GM23338 (cell line): ENCODE measurements around the gene HNRNPAB. TPM values are rescaled to one million over a fixed set of nuclear protein-coding genes. Genes with fewer than 3 reads are reported as not detected.
A peak's percentile ranks its signal among the peaks of the same experiment; 100 is the strongest.

Source experiments
- ATAC-seq: fragments of 200-7000 bp; cut with Tn5 transposase; 3 replicates; pipeline ENCODE4 v1.9.1; 2020
- DNase-seq: peaks from one replicate; pipeline ENCODE4 v3.0.0-alpha.2; 2015; ENCODE audit warnings: low spot score
- H2AFZ ChIP-seq: fragments of 200-600 bp; sonication (generic); 2 replicates; pipeline ENCODE4 v1.8.0; 2016; ENCODE audit warnings: antibody characterized with exemption, mild to moderate bottlenecking, moderate library complexity
- H3F3A ChIP-seq: fragments of 200-600 bp; sonication (generic); replicated peaks from 2 replicates; pipeline ENCODE4 v1.8.0; 2017; ENCODE audit warnings: antibody characterized with exemption, mixed run types, low read depth
- H3K27ac ChIP-seq: fragments of 200-600 bp; sonication (generic); 2 replicates; pipeline ENCODE4 v1.6.1; 2016; ENCODE audit warnings: low read depth
- H3K27me3 ChIP-seq: fragments of 200-600 bp; sonication (generic); 2 replicates; pipeline ENCODE4 v1.8.0; 2016; ENCODE audit warnings: mild to moderate bottlenecking, mixed run types, moderate library complexity; ENCODE audit not compliant: insufficient read depth
- H3K36me3 ChIP-seq: fragments of 200-600 bp; sonication (generic); 2 replicates; pipeline ENCODE4 v1.8.0; 2016; ENCODE audit warnings: mild to moderate bottlenecking; ENCODE audit not compliant: insufficient read depth
- H3K4me1 ChIP-seq: fragments of 200-600 bp; sonication (generic); 2 replicates; pipeline ENCODE4 v1.8.0; 2016; ENCODE audit warnings: mild to moderate bottlenecking, moderate library complexity; ENCODE audit not compliant: insufficient read depth
- H3K4me2 ChIP-seq: fragments of 200-600 bp; sonication (generic); 2 replicates; pipeline ENCODE4 v1.7.1; 2017; ENCODE audit warnings: mixed run types
- H3K4me3 ChIP-seq: fragments of 200-600 bp; sonication (generic); 2 replicates; pipeline ENCODE4 v1.6.1; 2016; ENCODE audit warnings: mixed run types
- H3K79me2 ChIP-seq: fragments of 200-600 bp; sonication (generic); replicated peaks from 2 replicates; pipeline ENCODE4 v1.8.0; 2017; ENCODE audit warnings: mild to moderate bottlenecking; ENCODE audit not compliant: insufficient read depth
- H3K9me2 ChIP-seq: fragments of 200-600 bp; sonication (generic); 2 replicates; pipeline ENCODE4 v1.8.0; 2017; ENCODE audit not compliant: insufficient read depth
- H4K20me1 ChIP-seq: fragments of 200-600 bp; sonication (generic); replicated peaks from 2 replicates; pipeline ENCODE4 v1.8.0; 2017; ENCODE audit warnings: mild to moderate bottlenecking; ENCODE audit not compliant: insufficient read depth
- H3K27ac Mint-ChIP-seq: 2 replicates; pipeline ENCODE4 v1.8.0; 2020; ENCODE audit warnings: inconsistent platforms, mild to moderate bottlenecking, moderate library complexity, mixed read lengths
- H3K27me3 Mint-ChIP-seq: 3 replicates; pipeline ENCODE4 v1.8.0; 2022; ENCODE audit warnings: low read depth, mild to moderate bottlenecking, moderate library complexity, mixed read lengths, inconsistent platforms; ENCODE audit not compliant: insufficient read depth, poor library complexity
- H3K36me3 Mint-ChIP-seq: 3 replicates; pipeline ENCODE4 v1.8.0; 2021; ENCODE audit warnings: low read depth, mild to moderate bottlenecking, inconsistent platforms, moderate library complexity, mixed read lengths
- H3K4me1 Mint-ChIP-seq: 3 replicates; pipeline ENCODE4 v1.8.0; 2020; ENCODE audit warnings: mild to moderate bottlenecking, inconsistent platforms, mixed read lengths
- H3K4me3 Mint-ChIP-seq: 3 replicates; pipeline ENCODE4 v1.8.0; 2021; ENCODE audit warnings: moderate library complexity, mild to moderate bottlenecking, inconsistent platforms, mixed read lengths
- H3K9me3 Mint-ChIP-seq: 3 replicates; pipeline ENCODE4 v1.8.0; 2020; ENCODE audit warnings: moderate library complexity, mild to moderate bottlenecking, inconsistent platforms, mixed read lengths
- ETS1 ChIP-seq: IDR thresholded peaks from 2 replicates; pipeline ENCODE4 v1.6.1; 2016; ENCODE audit warnings: antibody characterized with exemption
- EZH2 ChIP-seq: fragments of 200-600 bp; sonication (generic); IDR thresholded peaks from one replicate; pipeline ENCODE4 v1.8.0; 2017; ENCODE audit warnings: antibody characterized with exemption, mild to moderate bottlenecking, low read depth; ENCODE audit not compliant: unreplicated experiment
- EZH2phosphoT487 ChIP-seq: fragments of 200-600 bp; sonication (generic); IDR thresholded peaks from one replicate; pipeline ENCODE4 v1.8.1; 2018; ENCODE audit warnings: antibody characterized with exemption; ENCODE audit not compliant: unreplicated experiment
- POLR2AphosphoS5 ChIP-seq: IDR thresholded peaks from 2 replicates; pipeline ENCODE4 v1.6.1; 2016; ENCODE audit warnings: antibody characterized with exemption, low read depth
- REST ChIP-seq: IDR thresholded peaks from one replicate; pipeline ENCODE4 v1.6.1; 2018; ENCODE audit warnings: antibody characterized with exemption; ENCODE audit not compliant: unreplicated experiment
- STAT1 ChIP-seq: IDR thresholded peaks from one replicate; pipeline ENCODE4 v1.6.1; 2016; ENCODE audit warnings: antibody characterized with exemption; ENCODE audit not compliant: unreplicated experiment
- ZNF114 ChIP-seq: fragments of 250-450 bp; sonication (Bioruptor Pico); IDR thresholded peaks from 2 replicates; pipeline ENCODE4 v1.5.0; 2020; ENCODE audit warnings: mild to moderate bottlenecking, moderate library complexity
- ZNF331 ChIP-seq: fragments of 250-450 bp; sonication (Bioruptor Pico); IDR thresholded peaks from 2 replicates; pipeline ENCODE4 v1.5.0; 2020; ENCODE audit warnings: low read depth, mild to moderate bottlenecking, moderate library complexity
- ZNF462 ChIP-seq: fragments of 250-450 bp; sonication (Bioruptor Pico); IDR thresholded peaks from 2 replicates; pipeline ENCODE4 v1.5.0; 2020; ENCODE audit warnings: mild to moderate bottlenecking, moderate library complexity
- polyA plus RNA-seq: library from polyadenylated mRNA; unstranded; fragments of >200 nt; fragmentation: Nextera tagmentation; extraction: Ambion mirVana; gene quantifications from 2 replicates; pipeline ENCODE4 v1.2.1, GENCODE V29; 2016
- total RNA-seq: library from RNA; depleted of rRNA; stranded (reverse); fragments of >200 nt; shearing (Covaris generic); gene quantifications from 2 replicates; pipeline ENCODE4 v1.2.3, GENCODE V29; 2014

Gene HNRNPAB
- total and polyA plus RNA-seq, 2 experiments from 2014 or later = 304 to 579 TPM

GRCh38 chr5:178212241-178213002 is 8.1 kb downstream of the HNRNPAB start:
- H3K36me3 ChIP-seq = peaks cover 57% of the 10 kb centered on the region
- Mint-ChIP-seq H3K36me3 (peaks cover 98% of the 10 kb centered on the region), H3K4me1 (peaks cover 40% of the 10 kb centered on the region), H3K9me3 (no peaks in the 10 kb centered on the region), H3K4me3 (no peak overlapping the region), H3K27ac (no peak overlapping the region), H3K27me3 (peaks cover 39% of the 10 kb centered on the region)
- ATAC-seq (peak; percentile 1; the same call in 2 of the 3 replicates), DNase-seq (no peak)
- H4K20me1 ChIP-seq = peaks cover 50% of the 10 kb centered on the region
- no peak overlapping the region for H2AFZ ChIP-seq
- no peaks in the 10 kb centered on the region for H3K9me2 ChIP-seq
- TF ChIP-seq REST (no peak), ZNF331 (CRISPR knock-in tag) (no peak), POLR2AphosphoS5 (peak; percentile 65), EZH2phosphoT487 (no peak), ZNF114 (no peak), ETS1 (no peak), ZNF462 (CRISPR knock-in tag) (no peak), EZH2 (no peak), STAT1 (no peak)
- no peak overlapping the region for H3K4me2 ChIP-seq
- no peak overlapping the region for H3K4me3 ChIP-seq
- peaks cover 8% of the 10 kb centered on the region; the same call in 1 of the 2 replicates for H3K4me1 ChIP-seq
- H3K79me2 ChIP-seq = peaks cover 18% of the 10 kb centered on the region
- 0 out of 2 replicates have a peak overlapping the region, but pooled peaks have one; percentile 50 for H3K27ac ChIP-seq
- H3K27me3 ChIP-seq = no peaks in the 10 kb centered on the region
- H3F3A ChIP-seq = peaks cover 81% of the 10 kb centered on the region
